ENCODE results near the gene TREML4.

The TREML4 gene

DNA sequence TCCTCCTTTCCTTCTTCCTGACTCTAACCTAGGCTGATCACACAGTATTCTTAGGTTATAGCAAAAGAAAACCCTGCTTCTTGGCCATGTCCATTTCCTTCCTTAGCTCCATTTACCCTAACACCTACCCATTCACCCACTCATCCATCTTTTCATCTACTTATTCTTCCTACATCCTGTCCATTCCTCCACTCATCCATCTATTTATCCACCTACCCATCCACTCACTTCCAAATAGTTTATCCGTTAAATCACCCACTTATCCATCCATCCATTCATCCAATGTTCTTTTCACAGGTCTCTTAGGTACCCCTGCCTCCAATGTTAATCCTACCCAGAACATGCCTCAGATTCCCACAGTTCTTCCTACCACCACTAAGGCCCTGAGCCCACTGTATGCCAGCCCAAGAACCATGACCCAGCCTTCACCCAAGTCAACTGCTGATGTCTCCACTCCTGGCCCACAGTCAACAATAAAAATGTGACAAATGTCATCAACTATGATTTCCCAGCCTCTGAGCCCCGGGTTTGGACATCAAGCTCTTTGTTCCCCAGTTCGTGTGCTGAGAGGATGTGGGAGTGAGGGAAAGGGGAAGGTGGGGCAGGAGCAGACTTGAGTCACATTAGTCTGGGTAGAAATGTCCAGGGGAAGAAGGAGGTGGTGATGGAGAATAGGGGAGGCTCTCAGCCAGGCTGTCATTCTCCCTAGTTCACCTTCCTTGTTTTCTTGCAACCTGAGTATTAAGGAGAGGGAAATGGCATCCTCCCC is 24.4 kb downstream of the TREML4 start:
- in situ Hi-C loops (cut with HindIII; ENCODE audit: low sequenced_read_pairs): no loop called here

GRCh38 chr6:41255110-41255509 is 27.0 kb downstream of the TREML4 start:
- in situ Hi-C loops (cut with HindIII; ENCODE audit: low sequenced_read_pairs): loop anchor here (5.0 kb wide), 1 partner anchor 33 kb away; no protein-coding TSS in a partner anchor

GRCh38 chr6:41255638-41256246 is 27.6 kb downstream of the TREML4 start:
- in situ Hi-C loops (cut with HindIII; ENCODE audit: low sequenced_read_pairs): loop anchor here (5.0 kb wide), 1 partner anchor 33 kb away; no protein-coding TSS in a partner anchor

GRCh38 chr6:41256383-41256782 is 28.2 kb downstream of the TREML4 start:
- in situ Hi-C loops (cut with HindIII; ENCODE audit: low sequenced_read_pairs): loop anchor here (5.0 kb wide), 1 partner anchor 34 kb away; no protein-coding TSS in a partner anchor

DNA sequence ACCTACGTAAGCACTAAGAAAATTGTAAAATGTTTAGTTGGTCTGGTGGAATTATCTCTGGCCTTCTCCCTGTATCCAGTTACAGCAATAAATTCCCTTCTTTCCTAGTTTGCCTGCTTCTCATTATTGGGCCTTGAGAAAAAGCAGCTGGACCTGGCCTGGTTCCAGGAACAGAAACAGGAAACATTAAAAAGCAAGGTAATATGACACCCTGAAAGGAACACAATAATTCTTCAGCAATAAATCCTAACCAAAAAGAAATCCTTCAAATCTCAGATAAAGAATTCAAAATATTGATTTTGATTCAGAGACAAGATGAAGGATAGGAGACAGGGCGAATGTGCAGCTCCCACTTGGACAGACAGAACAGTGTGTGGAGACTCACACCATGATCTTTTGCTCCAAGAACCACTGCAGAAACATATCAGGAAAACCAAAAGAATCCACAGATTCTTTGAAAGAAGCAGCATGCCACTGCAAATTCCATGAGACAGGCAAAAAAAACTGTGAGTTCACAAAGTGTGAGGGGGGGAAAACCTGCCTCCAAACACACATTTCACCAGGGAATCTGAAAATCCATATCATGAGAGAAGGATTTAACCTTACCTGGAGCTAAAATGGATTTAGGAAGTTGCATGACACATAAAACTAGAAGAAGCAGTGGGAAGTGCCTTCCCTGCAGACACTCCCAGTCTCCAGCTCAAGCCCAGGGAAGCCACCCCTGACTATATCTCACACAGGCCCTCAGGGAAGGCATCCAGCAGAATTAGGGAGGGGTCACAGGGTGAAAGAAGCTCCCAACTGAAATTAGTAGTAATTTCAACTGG is 29.4 kb downstream of the TREML4 start:
- in situ Hi-C loops (cut with HindIII; ENCODE audit: low sequenced_read_pairs): loop anchor here (5.0 kb wide), 1 partner anchor 35 kb away; no protein-coding TSS in a partner anchor

GRCh38 chr6:41258196-41258493 is 30.0 kb downstream of the TREML4 start:
- in situ Hi-C loops (cut with HindIII; ENCODE audit: low sequenced_read_pairs): loop anchor here (5.0 kb wide), 1 partner anchor 36 kb away; no protein-coding TSS in a partner anchor

DNA sequence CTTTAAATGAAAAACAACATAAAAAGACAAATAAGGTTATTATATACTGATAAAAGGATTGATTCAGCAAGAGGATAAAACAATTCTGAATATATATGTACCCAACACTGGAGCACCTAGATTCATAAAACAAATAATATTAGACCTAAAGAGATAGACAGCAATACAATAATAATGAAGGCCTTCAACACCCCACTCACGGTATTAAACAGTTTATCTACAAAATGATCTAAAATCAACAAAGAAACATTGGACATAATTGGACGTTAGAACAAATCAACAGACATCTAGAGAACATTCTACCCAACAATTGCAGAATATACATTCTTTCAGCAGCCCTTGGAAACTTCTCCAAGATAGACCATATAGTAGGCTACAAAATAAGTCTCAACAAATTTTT is 34.3 kb downstream of the TREML4 start:
- in situ Hi-C loops (cut with HindIII; ENCODE audit: low sequenced_read_pairs): no loop called here

GRCh38 chr6:41263267-41263666 is 35.1 kb downstream of the TREML4 start:
- in situ Hi-C loops (cut with HindIII; ENCODE audit: low sequenced_read_pairs): no loop called here

GRCh38 chr6:41266541-41266940 is 38.4 kb downstream of the TREML4 start:
- in situ Hi-C loops (cut with HindIII; ENCODE audit: low sequenced_read_pairs): no loop called here

DNA sequence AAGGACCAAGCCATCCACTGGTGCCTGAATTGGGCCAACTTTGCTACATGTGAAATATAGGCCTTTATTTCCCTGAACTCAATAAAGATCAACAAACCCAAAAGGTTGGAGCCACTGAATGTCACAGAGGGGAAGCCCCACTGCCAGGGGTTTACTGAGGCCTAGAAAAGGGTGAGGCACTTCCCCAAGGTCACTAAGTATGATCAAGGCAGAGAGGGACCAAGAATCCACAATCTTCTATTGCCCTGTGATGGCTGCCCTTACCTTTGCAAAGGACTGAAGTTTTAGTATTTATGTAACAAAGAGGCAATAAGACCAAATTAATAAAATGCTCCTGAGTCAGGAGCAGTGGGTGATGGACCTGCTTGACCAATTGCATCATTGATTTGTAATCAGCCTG is 40.3 kb downstream of the TREML4 start:
- in situ Hi-C loops (cut with HindIII; ENCODE audit: low sequenced_read_pairs): no loop called here

DNA sequence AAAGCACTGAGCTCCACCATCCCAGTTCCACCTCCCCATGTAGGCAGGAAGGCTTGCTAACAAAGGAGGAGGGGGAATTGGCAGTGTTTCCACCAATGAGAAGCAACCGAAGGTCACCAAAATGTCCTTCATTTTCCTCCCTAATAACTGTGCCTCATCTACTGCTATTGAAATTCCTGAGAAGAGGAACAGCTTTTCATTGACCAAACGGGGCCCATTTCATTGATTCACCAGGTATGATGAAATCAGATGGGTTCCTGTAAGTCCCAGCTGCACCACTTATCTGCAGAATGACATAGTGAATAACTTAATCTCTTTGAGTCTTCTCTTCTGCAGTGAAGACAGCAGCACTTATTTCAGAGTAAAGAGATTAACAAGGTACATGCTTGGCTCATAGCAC is 41.0 kb downstream of the TREML4 start:
- in situ Hi-C loops (cut with HindIII; ENCODE audit: low sequenced_read_pairs): no loop called here

GRCh38 chr6:41269716-41270115 is 41.6 kb downstream of the TREML4 start:
- in situ Hi-C loops (cut with HindIII; ENCODE audit: low sequenced_read_pairs): no loop called here

DNA sequence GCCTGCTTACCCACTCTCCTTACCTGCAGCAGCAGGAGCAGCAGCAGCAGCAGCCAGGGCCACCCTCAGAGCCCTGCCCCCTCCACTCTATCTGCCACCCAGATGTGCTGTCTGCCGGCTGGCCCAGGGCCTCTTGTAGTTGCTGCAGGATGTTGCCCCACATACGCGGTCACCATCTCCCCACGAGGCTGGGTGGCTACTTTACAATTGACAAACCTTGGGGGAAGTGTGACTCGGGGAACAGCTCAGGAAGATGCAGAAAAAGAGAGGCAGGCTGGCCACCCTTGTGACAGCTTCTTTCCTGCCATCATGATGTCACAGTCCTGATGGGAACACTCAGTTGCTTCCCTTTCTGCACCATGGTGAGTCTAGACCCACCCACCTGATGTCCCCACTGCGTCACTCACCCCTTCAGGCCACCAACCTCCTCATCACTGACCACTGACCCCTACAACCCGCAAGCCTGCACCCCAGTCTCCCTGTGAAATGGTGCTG is 43.8 kb downstream of the TREML4 start:
- in situ Hi-C loops (cut with HindIII; ENCODE audit: low sequenced_read_pairs): no loop called here

GRCh38 chr6:41272591-41273240 is 44.6 kb downstream of the TREML4 start:
- in situ Hi-C loops (cut with HindIII; ENCODE audit: low sequenced_read_pairs): no loop called here

DNA sequence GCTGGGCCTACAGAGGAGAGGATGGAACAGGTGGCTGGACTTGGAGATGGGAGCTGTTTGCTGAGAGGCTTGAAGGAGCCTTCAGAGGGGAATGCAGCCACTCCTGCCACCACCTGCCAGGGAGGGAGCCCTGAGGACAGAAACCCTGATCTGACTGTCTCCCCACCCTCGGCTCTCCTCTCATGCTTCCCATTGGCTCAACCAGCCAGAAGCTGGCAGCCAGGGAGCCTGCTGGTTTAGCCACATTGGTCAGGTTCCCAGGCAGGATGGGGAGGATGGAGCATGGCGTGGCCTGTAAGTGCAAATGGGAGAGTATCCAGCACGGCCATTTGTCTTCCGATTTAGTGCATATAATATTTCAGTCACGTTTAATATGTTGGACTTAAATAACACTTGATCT is 45.6 kb downstream of the TREML4 start:
- in situ Hi-C loops (cut with HindIII; ENCODE audit: low sequenced_read_pairs): no loop called here

- in situ Hi-C loops (cut with HindIII; ENCODE audit: low sequenced_read_pairs): no loop called here
Observed at GRCh38 chr6:41274256-41274655, 46.1 kb downstream of the TREML4 start.

GRCh38 chr6:41275489-41275888 is 47.3 kb downstream of the TREML4 start:
- in situ Hi-C loops (cut with HindIII; ENCODE audit: low sequenced_read_pairs): no loop called here

GRCh38 chr6:41277605-41278004 is 49.5 kb downstream of the TREML4 start:
- in situ Hi-C loops (cut with HindIII; ENCODE audit: low sequenced_read_pairs): no loop called here

- in situ Hi-C loops (cut with HindIII; ENCODE audit: low sequenced_read_pairs): no loop called here
Observed at GRCh38 chr6:41278699-41279405, 50.7 kb downstream of the TREML4 start.

DNA sequence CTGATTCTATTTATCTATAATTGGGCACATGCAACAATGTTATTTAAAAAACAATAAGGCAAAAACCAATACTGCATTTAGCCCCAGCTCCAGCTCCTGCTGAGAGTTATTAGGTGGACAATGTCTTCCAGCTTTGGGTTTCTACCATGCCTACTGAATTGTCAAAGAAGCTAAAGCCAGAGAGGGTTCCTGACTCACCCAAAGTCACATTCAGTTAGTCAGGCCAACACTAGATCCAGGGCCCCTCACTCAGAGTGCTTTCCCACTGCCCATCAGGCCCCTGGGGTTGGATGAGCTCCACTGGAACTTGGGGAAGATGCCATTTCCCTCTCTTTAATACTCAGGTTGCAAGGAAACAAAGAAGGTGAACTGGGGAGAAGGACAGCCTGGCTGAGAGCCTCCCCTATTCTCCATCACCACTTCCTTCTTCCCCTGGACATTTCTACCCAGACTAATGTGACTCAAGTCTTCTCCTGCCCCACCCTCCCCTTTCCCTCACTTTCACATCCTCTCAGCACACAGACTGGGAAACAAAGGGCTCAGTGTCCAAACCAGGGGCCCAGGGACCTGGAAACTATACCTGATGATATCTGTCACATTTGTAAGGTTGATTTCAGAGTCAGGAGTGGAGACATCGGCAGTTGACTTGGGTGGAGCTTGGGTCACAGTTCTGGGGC is 52.4 kb downstream of the TREML4 start:
- in situ Hi-C loops (cut with HindIII; ENCODE audit: low sequenced_read_pairs): no loop called here
